Large intestine (tissue), 3 donors: Measurements from ENCODE around the gene DARS1. TPM values are rescaled to one million over a fixed set of nuclear protein-coding genes. Genes with fewer than 3 reads are reported as not detected.
"Not testable (repeated sequence)": the region's sequence is repeated elsewhere in the genome, so short reads cannot be mapped to it uniquely, and the experiment has no call there.

Source experiments
- DNase-seq, 2 donors: peaks; one replicate each; pipeline versions ENCODE4 v3.0.0 to v3.0.0-alpha.2; 2013
- H3K27ac ChIP-seq: one replicate; pipeline ENCODE4 v1.5.1; 2013; ENCODE audit warnings: low read length
- H3K27me3 ChIP-seq: 2 replicates; pipeline ENCODE4 v1.6.1; 2013; ENCODE audit warnings: low read length; ENCODE audit not compliant: control insufficient read depth, insufficient read depth
- H3K36me3 ChIP-seq: 2 replicates; pipeline ENCODE4 v1.6.1; 2013; ENCODE audit warnings: low read length; ENCODE audit not compliant: control insufficient read depth, insufficient read depth
- H3K4me1 ChIP-seq: one replicate; pipeline ENCODE4 v1.6.1; 2013; ENCODE audit warnings: low read length; ENCODE audit not compliant: control insufficient read depth, insufficient read depth
- H3K4me3 ChIP-seq: one replicate; pipeline ENCODE4 v1.5.1; 2013; ENCODE audit warnings: low read length
- H3K9me3 ChIP-seq: one replicate; pipeline ENCODE4 v1.6.1; 2013; ENCODE audit warnings: mild to moderate bottlenecking, low read depth, low read length, moderate library complexity; ENCODE audit not compliant: control insufficient read depth
- WGBS: methylation state at CpG from one replicate; pipeline ENCODE4 v1.1.5; 2013; ENCODE audit warnings: low lambda C conversion rate; ENCODE audit not compliant: insufficient coverage; 5-methylcytosine and 5-hydroxymethylcytosine counted together
- polyA plus RNA-seq: library from polyadenylated mRNA; unstranded; fragments of 120-200 nt; gene quantifications from one replicate; pipeline ENCODE4 v1.2.1, GENCODE V29; 2013

DARS1 gene
- polyA plus RNA-seq, 1 donor = 73.7 TPM

- WGBS = no CpG with 5 or more reads among the region's 2 CpGs
- Histone ChIP-seq H3K27me3 (no peaks in the 10 kb centered on the region), H3K9me3 (no peaks in the 10 kb centered on the region), H3K4me3 (no peak overlapping the region), H3K36me3 (no peaks in the 10 kb centered on the region), H3K27ac (no peak overlapping the region), H3K4me1 (no peaks in the 10 kb centered on the region)
- DNase-seq = no peak
Measured at GRCh38 chr2:135987441-135987840, 2.0 kb upstream of the DARS1 start.

- H3K4me3 ChIP-seq = no peak overlapping the region
- H3K27ac ChIP-seq = no peak overlapping the region
- H3K27me3 ChIP-seq = no peaks in the 10 kb centered on the region
- peaks cover 5% of the 10 kb centered on the region for H3K36me3 ChIP-seq
- no CpG with 5 or more reads among the region's 5 CpGs for WGBS
- no peaks in the 10 kb centered on the region for H3K9me3 ChIP-seq
- H3K4me1 ChIP-seq = no peaks in the 10 kb centered on the region
- no peak for DNase-seq
Measured at GRCh38 chr2:135986507-135986906, 1.1 kb upstream of the DARS1 start.

- H3K9me3 ChIP-seq = no peaks in the 10 kb centered on the region
- 80% methylated on average over 2 of the region's 19 CpGs for WGBS
- no peaks in the 10 kb centered on the region for H3K27me3 ChIP-seq
- H3K36me3 ChIP-seq = peaks cover 11% of the 10 kb centered on the region
- DNase-seq = no peak
- no peaks in the 10 kb centered on the region for H3K4me1 ChIP-seq
- H3K4me3 ChIP-seq = peak overlapping the region; percentile 95
- H3K27ac ChIP-seq = peak overlapping the region; percentile 95
Measured at GRCh38 chr2:135985826-135986393, 484 bp upstream of the DARS1 start.

GRCh38 chr2:135984199-135985017 lies 1.0 kb downstream of the DARS1 start:
- Histone ChIP-seq H3K4me3 (peak overlapping the region; percentile 95), H3K36me3 (peaks cover 19% of the 10 kb centered on the region), H3K9me3 (no peaks in the 10 kb centered on the region), H3K4me1 (no peaks in the 10 kb centered on the region), H3K27ac (peak overlapping the region; percentile 95), H3K27me3 (no peaks in the 10 kb centered on the region)
- WGBS = no CpG with 5 or more reads among the region's 6 CpGs
- no peak for DNase-seq

GRCh38 chr2:135980434-135981079 lies 4.9 kb downstream of the DARS1 start:
- H3K4me3 ChIP-seq = no peak overlapping the region
- peaks cover 36% of the 10 kb centered on the region for H3K36me3 ChIP-seq
- H3K4me1 ChIP-seq = no peaks in the 10 kb centered on the region
- no peaks in the 10 kb centered on the region for H3K9me3 ChIP-seq
- no peaks in the 10 kb centered on the region for H3K27me3 ChIP-seq
- DNase-seq = no peak
- WGBS = 92% methylated on average over 2 of the region's 5 CpGs
- no peak overlapping the region for H3K27ac ChIP-seq

- no peak overlapping the region for H3K4me3 ChIP-seq
- H3K27me3 ChIP-seq = no peaks in the 10 kb centered on the region
- H3K4me1 ChIP-seq = no peaks in the 10 kb centered on the region
- no CpG with 5 or more reads among the region's 2 CpGs for WGBS
- H3K27ac ChIP-seq = no peak overlapping the region
- H3K9me3 ChIP-seq = peaks cover 5% of the 10 kb centered on the region
- peaks cover 33% of the 10 kb centered on the region for H3K36me3 ChIP-seq
- DNase-seq = no peak
Measured at GRCh38 chr2:135975702-135976101, 9.7 kb downstream of the DARS1 start.

- Histone ChIP-seq H3K27me3 (no peaks in the 10 kb centered on the region), H3K27ac (no peak overlapping the region)
Measured at GRCh38 chr2:135974036-135974435, 11.4 kb downstream of the DARS1 start.

GRCh38 chr2:135969655-135970387 lies 15.6 kb downstream of the DARS1 start:
- DNase-seq = no peak
- no peaks in the 10 kb centered on the region for H3K27me3 ChIP-seq
- H3K27ac ChIP-seq = no peak overlapping the region
- H3K9me3 ChIP-seq = peaks cover 5% of the 10 kb centered on the region
- no peak overlapping the region for H3K4me3 ChIP-seq
- H3K4me1 ChIP-seq = no peaks in the 10 kb centered on the region
- peaks cover 23% of the 10 kb centered on the region for H3K36me3 ChIP-seq
- WGBS = no CpG with 5 or more reads among the region's 4 CpGs

More at GRCh38 chr2:135974036-135974435, 11.4 kb downstream of the DARS1 start:
- no peak for DNase-seq
- Histone ChIP-seq H3K4me1 (no peaks in the 10 kb centered on the region), H3K36me3 (peaks cover 29% of the 10 kb centered on the region), H3K9me3 (peaks cover 5% of the 10 kb centered on the region), H3K4me3 (no peak overlapping the region)
- 100% methylated on average over 2 of the region's 5 CpGs for WGBS

GRCh38 chr2:135965756-135966155 lies 19.7 kb downstream of the DARS1 start:
- no peaks in the 10 kb centered on the region for H3K9me3 ChIP-seq
- WGBS = no CpG with 5 or more reads among the region's 1 CpG
- H3K4me3 ChIP-seq = no peak overlapping the region
- DNase-seq = no peak
- H3K27me3 ChIP-seq = no peaks in the 10 kb centered on the region
- H3K4me1 ChIP-seq = no peaks in the 10 kb centered on the region
- no peak overlapping the region for H3K27ac ChIP-seq
- peaks cover 20% of the 10 kb centered on the region for H3K36me3 ChIP-seq

- not testable (repeated sequence) for H3K27me3 ChIP-seq, H3K27ac ChIP-seq, H3K9me3 ChIP-seq, DNase-seq, H3K4me3 ChIP-seq, H3K4me1 ChIP-seq
- H3K36me3 ChIP-seq = peaks cover 20% of the 10 kb centered on the region
- no CpG with 5 or more reads among the region's 11 CpGs for WGBS
Measured at GRCh38 chr2:135964404-135964803, 21.0 kb downstream of the DARS1 start.
